HepG2 (cell line): ENCODE data around the gene TMEM120A. TPM values are rescaled to one million over a fixed set of nuclear protein-coding genes. Genes with fewer than 3 reads are reported as not detected.

ENCODE experiments used
- CENPT ChIP-seq: sonication (generic); formaldehyde crosslinking; IDR thresholded peaks from 2 replicates; pipeline ENCODE4 v1.8.0; 2022; ENCODE audit warnings: low read depth, mild to moderate bottlenecking, moderate library complexity, missing genetic modification reagents
- ERF ChIP-seq: IDR thresholded peaks from 2 replicates; pipeline ENCODE4 v1.6.1; 2018; ENCODE audit warnings: missing biosample characterization, missing genetic modification reagents
- GATAD2A ChIP-seq: IDR thresholded peaks from 2 replicates; pipeline ENCODE4 v1.6.1; 2016
- HHEX ChIP-seq: IDR thresholded peaks from 2 replicates; pipeline ENCODE4 v1.6.1; 2016; ENCODE audit warnings: control low read depth
- HOXA3 ChIP-seq: sonication (generic); formaldehyde crosslinking; IDR thresholded peaks from 2 replicates; pipeline ENCODE4 v1.5.0; 2020; ENCODE audit warnings: missing genetic modification reagents
- HOXD1 ChIP-seq: sonication (generic); formaldehyde crosslinking; IDR thresholded peaks from 2 replicates; pipeline ENCODE4 v1.5.0; 2020; ENCODE audit warnings: missing genetic modification reagents
- IKZF1 ChIP-seq: fragments of 450-650 bp; IDR thresholded peaks from 2 replicates; pipeline ENCODE4 v1.7.1; 2016
- KLF16 ChIP-seq, 2 experiments: sonication (generic) in 1 of 2; formaldehyde crosslinking in 1 of 2; IDR thresholded peaks; 2 replicates each; pipeline versions ENCODE4 v1.6.1 to v1.8.0; 2016 to 2023; ENCODE audit warnings: missing genetic modification reagents in 2 of 2, missing compliant biosample characterization in 1 of 2
- MIER2 ChIP-seq: IDR thresholded peaks from 2 replicates; pipeline ENCODE4 v1.6.1; 2016; ENCODE audit warnings: missing biosample characterization, missing genetic modification reagents
- MIER3 ChIP-seq: IDR thresholded peaks from 2 replicates; pipeline ENCODE4 v1.6.1; 2016; ENCODE audit warnings: missing compliant biosample characterization, borderline replicate concordance
- MTA3 ChIP-seq: sonication (generic); formaldehyde crosslinking; IDR thresholded peaks from 2 replicates; pipeline ENCODE4 v1.4.0; 2020; ENCODE audit warnings: missing genetic modification reagents
- MTF2 ChIP-seq: sonication (generic); formaldehyde crosslinking; IDR thresholded peaks from 2 replicates; pipeline ENCODE4 v1.5.0; 2020; ENCODE audit warnings: missing genetic modification reagents, borderline replicate concordance
- NCOA1 ChIP-seq: sonication (generic); formaldehyde crosslinking; IDR thresholded peaks from 2 replicates; pipeline ENCODE4 v1.9.0; 2021; ENCODE audit warnings: missing genetic modification reagents
- NFIB ChIP-seq: sonication (generic); formaldehyde crosslinking; IDR thresholded peaks from 2 replicates; pipeline ENCODE4 v1.9.0; 2021; ENCODE audit warnings: missing genetic modification reagents, mild to moderate bottlenecking, borderline replicate concordance
- NR2F2 ChIP-seq: IDR thresholded peaks from 2 replicates; pipeline ENCODE4 v1.6.1; 2012; ENCODE audit warnings: low read depth, inconsistent platforms, borderline replicate concordance
- PBX2 ChIP-seq: IDR thresholded peaks from 2 replicates; pipeline ENCODE4 v1.6.1; 2016; ENCODE audit warnings: control low read depth
- RELA ChIP-seq: sonication (generic); formaldehyde crosslinking; IDR thresholded peaks from 2 replicates; pipeline ENCODE4 v1.4.0; 2020; ENCODE audit warnings: missing genetic modification reagents
- RNF2 ChIP-seq: fragments of 450-650 bp; conservative IDR thresholded peaks from 2 replicates; pipeline ENCODE4 v1.6.1; 2016; ENCODE audit warnings: low read depth
- SOX5 ChIP-seq: IDR thresholded peaks from 2 replicates; pipeline ENCODE4 v1.6.1; 2016; ENCODE audit warnings: borderline replicate concordance
- ZBTB43 ChIP-seq: sonication (generic); formaldehyde crosslinking; conservative IDR thresholded peaks from 2 replicates; pipeline ENCODE4 v1.4.0; 2020; ENCODE audit warnings: missing genetic modification reagents
- ZBTB7A ChIP-seq: sonication (generic); formaldehyde crosslinking; IDR thresholded peaks from 2 replicates; pipeline ENCODE4 v1.8.0; 2022; ENCODE audit warnings: mild to moderate bottlenecking, missing genetic modification reagents
- ZNF121 ChIP-seq: sonication (generic); formaldehyde crosslinking; IDR thresholded peaks from 2 replicates; pipeline ENCODE4 v1.5.0; 2020; ENCODE audit warnings: mild to moderate bottlenecking, missing genetic modification reagents
- ZNF136 ChIP-seq: sonication (generic); formaldehyde crosslinking; IDR thresholded peaks from 2 replicates; pipeline ENCODE4 v1.8.1; 2022; ENCODE audit warnings: low read depth, mild to moderate bottlenecking, moderate library complexity, missing genetic modification reagents
- ZNF292 ChIP-seq: sonication (generic); formaldehyde crosslinking; IDR thresholded peaks from 2 replicates; pipeline ENCODE4 v1.8.1; 2022; ENCODE audit warnings: mild to moderate bottlenecking, low read depth, missing genetic modification reagents, borderline replicate concordance
- ZNF331 ChIP-seq: sonication (generic); formaldehyde crosslinking; IDR thresholded peaks from 2 replicates; pipeline ENCODE4 v1.4.0; 2020; ENCODE audit warnings: missing genetic modification reagents
- ZNF337 ChIP-seq: sonication (generic); formaldehyde crosslinking; IDR thresholded peaks from 2 replicates; pipeline ENCODE4 v1.5.1; 2020; ENCODE audit warnings: missing genetic modification reagents, low read depth, mild to moderate bottlenecking, borderline replicate concordance
- ZNF580 ChIP-seq: IDR thresholded peaks from 2 replicates; pipeline ENCODE4 v1.6.1; 2016; ENCODE audit warnings: low read depth, borderline replicate concordance
- ZNF616 ChIP-seq: sonication (generic); formaldehyde crosslinking; IDR thresholded peaks from 2 replicates; pipeline ENCODE4 v1.5.0; 2020; ENCODE audit warnings: low read depth, mild to moderate bottlenecking, missing genetic modification reagents
- ZNF770 ChIP-seq: sonication (generic); formaldehyde crosslinking; IDR thresholded peaks from 2 replicates; pipeline ENCODE4 v1.5.0; 2020; ENCODE audit warnings: mild to moderate bottlenecking, missing genetic modification reagents
- polyA plus RNA-seq, 8 experiments: library from polyadenylated mRNA; depleted of rRNA in 3 of 8; stranded (reverse) in 7 of 8; unstranded in 1 of 8; fragments of >200 nt; fragmentation: Illumina TruSeq in 4 of 8; extraction: Trizol in 4 of 8; gene quantifications; 2 replicates each; pipeline versions ENCODE4 v1.2.1 to v1.2.3, GENCODE V29; 2011 to 2016; ENCODE audit warnings: low read depth in 4 of 8, missing spikeins in 1 of 8, mixed read lengths in 1 of 8; ENCODE audit not compliant: insufficient read depth in 1 of 8
- total RNA-seq, 5 experiments: library from RNA; depleted of rRNA; stranded (reverse); fragments of >200 nt; fragmentation: Illumina TruSeq; extraction: Trizol; gene quantifications; 2 replicates each; pipeline ENCODE4 v1.2.3, GENCODE V29; 2016; ENCODE audit warnings: low read depth in 1 of 5

The TMEM120A gene
- total and polyA plus RNA-seq, 2 of the 13 experiments (the other 11 are each of a cell fraction or from before 2014, with no cell fraction given) = 40.3 to 102 TPM

- TF ChIP-seq KLF16 (CRISPR knock-in tag; IDR thresholded peaks at IDR 0.05) (peak in 1 of 2 experiments; percentile 79; a peak in 2 of 4 replicates), NFIB (CRISPR knock-in tag) (no peak), MIER3 (CRISPR knock-in tag) (peak; percentile 69; the same call in 1 of the 2 replicates), ZBTB43 (CRISPR knock-in tag) (peak; percentile 20; the same call in 1 of the 2 replicates), CENPT (no peak), IKZF1 (no peak), MTA3 (CRISPR knock-in tag) (no peak), NR2F2 (peak; percentile 17; the same call in 1 of the 2 replicates), RNF2 (0 out of 2 replicates have a peak, but pooled peaks have one; percentile 18), HHEX (CRISPR knock-in tag) (no peak), ERF (CRISPR knock-in tag) (peak; percentile 57; the same call in 1 of the 2 replicates), ZNF770 (no peak), ZNF337 (no peak), ZNF616 (CRISPR knock-in tag) (no peak), ZNF121 (CRISPR knock-in tag) (no peak), ZNF580 (CRISPR knock-in tag) (peak; percentile 65; the same call in 1 of the 2 replicates), ZNF331 (CRISPR knock-in tag) (peak; percentile 81), HOXD1 (no peak), RELA (CRISPR knock-in tag) (no peak), HOXA3 (CRISPR knock-in tag) (peak; percentile 64), SOX5 (CRISPR knock-in tag) (peak; percentile 16; the same call in 1 of the 2 replicates), PBX2 (CRISPR knock-in tag) (no peak), GATAD2A (peak; percentile 3; the same call in 1 of the 2 replicates), ZNF136 (CRISPR knock-in tag) (no peak), NCOA1 (CRISPR knock-in tag) (0 out of 2 replicates have a peak, but pooled peaks have one; percentile 45), ZBTB7A (CRISPR knock-in tag) (peak; percentile 68; the same call in 1 of the 2 replicates), MTF2 (CRISPR knock-in tag) (no peak), MIER2 (peak; percentile 36; the same call in 1 of the 2 replicates), ZNF292 (CRISPR knock-in tag) (peak; percentile 69; the same call in 1 of the 2 replicates)
Measured at GRCh38 chr7:75994388-75995051, at the start of gene TMEM120A (continued).
